HepG2 (cell line): ENCODE data around the gene NEBL. TPM values are rescaled to one million over a fixed set of nuclear protein-coding genes. Genes with fewer than 3 reads are reported as not detected.

ENCODE experiments used
- ATAC-seq: fragments of 200-7000 bp; cut with Tn5 transposase; 3 replicates; pipeline ENCODE4 v1.9.1; 2020; ENCODE audit warnings: mild to moderate bottlenecking, moderate library complexity
- BruUV-seq: library from RNA; stranded (reverse); fragments of 400-500 nt; replicated peaks from 2 replicates; lab custom pipeline; 2021; lab: Mats Ljungman, UMichigan
- CTCF ChIA-PET: fragments of 300-600 bp; formaldehyde crosslinking; extraction: SDS; loops from one replicate; lab custom pipeline; 2021; ENCODE audit warnings: low total read pairs, inconsistent platforms, low intra/inter-chr PET ratio; lab: Yijun Ruan, JAX
- POLR2A ChIA-PET: fragments of 350-600 bp; sonication (Branson Sonifier 250); formaldehyde crosslinking; loops from one replicate; lab custom pipeline; 2020; ENCODE audit warnings: antibody characterized with exemption, inconsistent platforms; lab: Yijun Ruan, JAX
- DNase-seq: peaks from one replicate; pipeline ENCODE4 v3.0.0-alpha.2; 2015; ENCODE audit warnings: low spot score
- FAIRE-seq: peaks from 3 replicates; lab custom pipeline; 2011; peaks lifted over from hg19 to GRCh38; lab: Jason Lieb, UNC
- H2AFZ ChIP-seq: one replicate; pipeline ENCODE4 v1.6.1; 2011; ENCODE audit warnings: low read length, inconsistent platforms
- H3K27ac ChIP-seq: fragments of 300-600 bp; 3 replicates; pipeline ENCODE4 v1.8.0; 2011; ENCODE audit warnings: mixed run types, mild to moderate bottlenecking, mixed read lengths, low read length, inconsistent platforms; ENCODE audit not compliant: insufficient read depth; ENCODE audit errors: extremely low read length
- H3K27me3 ChIP-seq, 2 experiments: fragments of 200-600 bp in 1 of 2; 2 replicates in 1 of 2; 3 replicates in 1 of 2; pipeline versions ENCODE4 v1.6.0 to v1.8.0; 2011; ENCODE audit warnings: low read length in 2 of 2, mild to moderate bottlenecking in 2 of 2, moderate library complexity in 2 of 2, inconsistent platforms in 1 of 2; ENCODE audit not compliant: insufficient read depth in 2 of 2, control insufficient read depth in 1 of 2
- H3K36me3 ChIP-seq, 2 experiments: fragments of 200-600 bp in 1 of 2; replicated peaks in 1 of 2; 2 replicates in 1 of 2; 3 replicates in 1 of 2; pipeline versions ENCODE4 v1.5.1 to v1.8.0; 2011; ENCODE audit warnings: low read length in 2 of 2, inconsistent platforms in 1 of 2; ENCODE audit not compliant: insufficient read depth in 2 of 2, control insufficient read depth in 1 of 2
- H3K4me1 ChIP-seq: 2 replicates; pipeline ENCODE4 v1.5.1; 2012; ENCODE audit warnings: low read length, inconsistent platforms; ENCODE audit not compliant: insufficient read depth
- H3K4me2 ChIP-seq: 2 replicates; pipeline ENCODE4 v1.6.0; 2011; ENCODE audit warnings: low read depth, low read length, inconsistent platforms
- H3K4me3 ChIP-seq, 3 experiments: fragments of 200-600 bp in 1 of 3; sonication (generic), shearing (Covaris generic) in 1 of 3; replicated peaks in 1 of 3; 2 replicates each; pipeline ENCODE4 v1.5.1; 2011 to 2016; ENCODE audit warnings: low read length in 3 of 3, inconsistent platforms in 2 of 3, low read depth in 2 of 3, mild to moderate bottlenecking in 2 of 3, control low read depth in 1 of 3, mixed read lengths in 1 of 3; ENCODE audit not compliant: insufficient read depth in 1 of 3
- H3K79me2 ChIP-seq: one replicate; pipeline ENCODE4 v1.6.1; 2011; ENCODE audit warnings: low read length, inconsistent platforms; ENCODE audit not compliant: insufficient read depth
- H3K9ac ChIP-seq: 2 replicates; pipeline ENCODE4 v1.6.0; 2011; ENCODE audit warnings: mild to moderate bottlenecking, low read depth, low read length, inconsistent platforms; ENCODE audit not compliant: insufficient read depth
- H3K9me3 ChIP-seq: 2 replicates; pipeline ENCODE4 v1.5.1; 2012; ENCODE audit warnings: mild to moderate bottlenecking, low read length
- H4K20me1 ChIP-seq: 2 replicates; pipeline ENCODE4 v1.6.0; 2011; ENCODE audit warnings: inconsistent platforms, mild to moderate bottlenecking, low read length, moderate library complexity; ENCODE audit not compliant: insufficient read depth
- CENPX ChIP-seq: sonication (generic); formaldehyde crosslinking; IDR thresholded peaks from 2 replicates; pipeline ENCODE4 v1.9.0; 2021; ENCODE audit warnings: mild to moderate bottlenecking, missing genetic modification reagents, moderate library complexity
- CSRNP1 ChIP-seq: sonication (generic); formaldehyde crosslinking; IDR thresholded peaks from 2 replicates; pipeline ENCODE4 v1.8.1; 2023; ENCODE audit warnings: mild to moderate bottlenecking, missing genetic modification reagents
- DZIP1 ChIP-seq: sonication (generic); formaldehyde crosslinking; IDR thresholded peaks from 2 replicates; pipeline ENCODE4 v1.5.0; 2020; ENCODE audit warnings: mild to moderate bottlenecking, missing genetic modification reagents
- ETV5 ChIP-seq: IDR thresholded peaks from 2 replicates; pipeline ENCODE4 v1.6.1; 2018; ENCODE audit warnings: missing biosample characterization, missing genetic modification reagents, inconsistent platforms, borderline replicate concordance
- GATAD2A ChIP-seq: IDR thresholded peaks from 2 replicates; pipeline ENCODE4 v1.6.1; 2016
- MLLT10 ChIP-seq: sonication (generic); formaldehyde crosslinking; IDR thresholded peaks from 2 replicates; pipeline ENCODE4 v1.4.0; 2020; ENCODE audit warnings: missing genetic modification reagents
- SMYD3 ChIP-seq: sonication (generic); formaldehyde crosslinking; IDR thresholded peaks from 2 replicates; pipeline ENCODE4 v1.8.1; 2023; ENCODE audit warnings: mild to moderate bottlenecking, missing genetic modification reagents
- TEAD2 ChIP-seq: sonication (generic); formaldehyde crosslinking; IDR thresholded peaks from 2 replicates; pipeline ENCODE4 v1.9.0; 2021; ENCODE audit warnings: missing genetic modification reagents
- TRIM24 ChIP-seq: sonication (generic); formaldehyde crosslinking; IDR thresholded peaks from 2 replicates; pipeline ENCODE4 v1.8.0; 2022; ENCODE audit warnings: mild to moderate bottlenecking, missing genetic modification reagents
- YY1 ChIP-seq: IDR thresholded peaks from 2 replicates; pipeline ENCODE4 v1.6.1; 2011; ENCODE audit warnings: low read length, low read depth, moderate library complexity, mild to moderate bottlenecking; ENCODE audit not compliant: insufficient read depth, insufficient replicate concordance
- ZKSCAN5 ChIP-seq: sonication (generic); formaldehyde crosslinking; IDR thresholded peaks from 2 replicates; pipeline ENCODE4 v1.5.1; 2020; ENCODE audit warnings: mild to moderate bottlenecking, missing genetic modification reagents
- ZNF180 ChIP-seq: sonication (generic); formaldehyde crosslinking; IDR thresholded peaks from 2 replicates; pipeline ENCODE4 v1.4.0; 2020; ENCODE audit warnings: low read depth, missing genetic modification reagents, borderline replicate concordance
- ZNF619 ChIP-seq: sonication (generic); formaldehyde crosslinking; IDR thresholded peaks from 2 replicates; pipeline ENCODE4 v1.4.0; 2020; ENCODE audit warnings: mild to moderate bottlenecking, missing genetic modification reagents
- ZNF660 ChIP-seq: sonication (generic); formaldehyde crosslinking; IDR thresholded peaks from 2 replicates; pipeline ENCODE4 v1.5.1; 2020; ENCODE audit warnings: mild to moderate bottlenecking, low read depth, missing genetic modification reagents, borderline replicate concordance
- ZNF768 ChIP-seq: sonication (generic); formaldehyde crosslinking; IDR thresholded peaks from 2 replicates; pipeline ENCODE4 v1.4.0; 2020; ENCODE audit warnings: missing genetic modification reagents
- ZNF790 ChIP-seq: sonication (generic); formaldehyde crosslinking; IDR thresholded peaks from 2 replicates; pipeline ENCODE4 v1.8.0; 2022; ENCODE audit warnings: missing genetic modification reagents, mild to moderate bottlenecking, borderline replicate concordance
- ZSCAN29 ChIP-seq: sonication (generic); formaldehyde crosslinking; conservative IDR thresholded peaks from 2 replicates; pipeline ENCODE4 v1.4.0; 2020; ENCODE audit warnings: mild to moderate bottlenecking, missing genetic modification reagents
- WGBS: methylation state at CpG from one replicate; pipeline ENCODE4 v1.1.6; 2017; ENCODE audit warnings: low lambda C conversion rate; 5-methylcytosine and 5-hydroxymethylcytosine counted together
- in situ Hi-C: cut with HindIII; loops from 2 replicates; pipeline ENCODE4 v1.10.0; 2017; ENCODE audit warnings: low pct_unique_long_range_greater_than_20kb; ENCODE audit not compliant: extremely low pct_ligation_motif_present
- intact Hi-C: fragments of 100-400 bp; cut with micrococcal nuclease; formaldehyde crosslinking; loops from one replicate; pipeline ENCODE4 v1.10.0; 2022; ENCODE audit not compliant: unreplicated experiment
- polyA plus RNA-seq, 8 experiments: library from polyadenylated mRNA; depleted of rRNA in 3 of 8; stranded (reverse) in 7 of 8; unstranded in 1 of 8; fragments of >200 nt; fragmentation: Illumina TruSeq in 4 of 8; extraction: Trizol in 4 of 8; gene quantifications; 2 replicates each; pipeline versions ENCODE4 v1.2.1 to v1.2.3, GENCODE V29; 2011 to 2016; ENCODE audit warnings: low read depth in 4 of 8, missing spikeins in 1 of 8, mixed read lengths in 1 of 8; ENCODE audit not compliant: insufficient read depth in 1 of 8
- total RNA-seq, 5 experiments: library from RNA; depleted of rRNA; stranded (reverse); fragments of >200 nt; fragmentation: Illumina TruSeq; extraction: Trizol; gene quantifications; 2 replicates each; pipeline ENCODE4 v1.2.3, GENCODE V29; 2016; ENCODE audit warnings: low read depth in 1 of 5
- TF ChIP-seq, protein P1 (sequence below): sonication (generic); formaldehyde crosslinking; IDR thresholded peaks from 2 replicates; pipeline ENCODE4 v1.5.1; 2020; ENCODE audit warnings: missing genetic modification reagents, mild to moderate bottlenecking, borderline replicate concordance

NEBL gene
- total and polyA plus RNA-seq, 2 of the 13 experiments (the other 11 are each of a cell fraction or from before 2014, with no cell fraction given) = not detected

DNA sequence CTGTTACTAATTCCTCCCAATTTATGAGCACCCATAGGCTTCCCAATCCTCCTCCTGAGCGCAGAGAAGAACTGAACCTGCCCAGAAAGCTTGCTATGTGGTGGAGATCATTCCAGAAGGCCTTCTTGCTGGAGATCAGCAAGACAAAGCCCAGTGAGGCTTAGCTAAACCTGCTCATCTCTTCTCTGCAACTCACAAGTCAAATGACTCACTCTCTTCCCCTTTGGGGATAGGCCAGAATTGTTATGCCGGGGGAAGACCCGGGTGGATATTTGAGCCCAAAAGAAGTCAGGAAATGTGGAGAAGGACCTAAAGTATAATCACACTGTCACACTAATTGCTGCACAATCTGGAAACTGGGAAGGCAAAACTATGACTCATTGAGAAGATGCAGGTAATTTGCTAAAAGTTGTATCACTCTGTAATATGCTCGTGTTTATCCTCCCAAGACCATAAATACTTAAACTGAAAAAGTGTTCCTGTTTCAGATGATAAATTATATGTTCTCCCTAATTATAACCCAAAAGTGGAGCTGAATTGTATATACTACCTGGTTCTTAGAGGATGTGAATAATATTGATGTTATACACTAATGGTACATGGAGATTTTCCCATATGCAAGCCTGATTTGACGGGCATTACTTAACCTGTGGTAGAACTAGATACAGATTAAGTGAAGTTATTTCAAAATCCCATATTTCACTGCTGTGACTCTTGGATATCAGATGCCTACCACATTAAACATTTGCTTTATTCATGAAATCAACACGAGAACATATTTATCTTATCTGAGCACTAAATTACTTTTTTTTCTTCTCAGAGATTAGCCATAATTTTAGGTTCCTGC, 6.4 kb downstream of the NEBL start:
- BruUV-seq = no TSS peak
- intact Hi-C loops (no loop called here), in situ Hi-C loops (no loop called here)
- no peak overlapping the region for H3K4me3 ChIP-seq
- H3K4me2 ChIP-seq = no peak overlapping the region
- TF ChIP-seq ZNF619 (CRISPR knock-in tag) (no peak), TRIM24 (CRISPR knock-in tag) (no peak), TEAD2 (CRISPR knock-in tag) (no peak), ZKSCAN5 (CRISPR knock-in tag) (no peak), YY1 (no peak), ZNF790 (CRISPR knock-in tag) (no peak), ZSCAN29 (CRISPR knock-in tag) (no peak), ETV5 (CRISPR knock-in tag) (no peak), GATAD2A (no peak), CSRNP1 (CRISPR knock-in tag) (no peak), ZNF180 (CRISPR knock-in tag) (no peak), MLLT10 (CRISPR knock-in tag) (no peak), SMYD3 (CRISPR knock-in tag) (no peak), DZIP1 (no peak), ZNF660 (CRISPR knock-in tag) (no peak), ZNF768 (CRISPR knock-in tag) (no peak), CENPX (CRISPR knock-in tag) (no peak)
- TF ChIP-seq, protein P1, sequence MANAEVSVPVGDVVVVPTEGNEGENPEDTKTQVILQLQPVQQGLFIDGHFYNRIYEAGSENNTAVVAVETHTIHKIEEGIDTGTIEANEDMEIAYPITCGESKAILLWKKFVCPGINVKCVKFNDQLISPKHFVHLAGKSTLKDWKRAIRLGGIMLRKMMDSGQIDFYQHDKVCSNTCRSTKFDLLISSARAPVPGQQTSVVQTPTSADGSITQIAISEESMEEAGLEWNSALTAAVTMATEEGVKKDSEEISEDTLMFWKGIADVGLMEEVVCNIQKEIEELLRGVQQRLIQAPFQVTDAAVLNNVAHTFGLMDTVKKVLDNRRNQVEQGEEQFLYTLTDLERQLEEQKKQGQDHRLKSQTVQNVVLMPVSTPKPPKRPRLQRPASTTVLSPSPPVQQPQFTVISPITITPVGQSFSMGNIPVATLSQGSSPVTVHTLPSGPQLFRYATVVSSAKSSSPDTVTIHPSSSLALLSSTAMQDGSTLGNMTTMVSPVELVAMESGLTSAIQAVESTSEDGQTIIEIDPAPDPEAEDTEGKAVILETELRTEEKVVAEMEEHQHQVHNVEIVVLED (CRISPR knock-in tag) = no peak
- H4K20me1 ChIP-seq = no peaks in the 10 kb centered on the region
- H3K9ac ChIP-seq = no peak overlapping the region
- under 1% methylated on average over 6 of the region's 6 CpGs for WGBS
- POLR2A ChIA-PET = no interaction called here
- H3K36me3 ChIP-seq = no peaks in the 10 kb centered on the region
- no peaks in the 10 kb centered on the region for H3K79me2 ChIP-seq
- ATAC-seq (no peak), DNase-seq (no peak), FAIRE-seq (no peak)
- no peaks in the 10 kb centered on the region for H3K9me3 ChIP-seq
- CTCF ChIA-PET = no interaction called here
- no peak overlapping the region for H3K27ac ChIP-seq
- no peak overlapping the region for H2AFZ ChIP-seq
- H3K4me1 ChIP-seq = no peaks in the 10 kb centered on the region
- H3K27me3 ChIP-seq = peaks cover 0 to 3% of the 10 kb centered on the region in 2 experiments; a peak in 1 of 5 replicates
